Posterior vena cava (tissue), 2 donors: ENCODE measurements around the gene SGCA. TPM values are rescaled to one million over a fixed set of nuclear protein-coding genes. Genes with fewer than 3 reads are reported as not detected.
A peak's percentile ranks its signal among the peaks of the same experiment; 100 is the strongest.

Source experiments
- DNase-seq: peaks from one replicate; pipeline ENCODE4 v3.0.0-alpha.2; 2020; ENCODE audit warnings: low spot score
- intact Hi-C, 2 donors: fragments of 100-400 bp; cut with DNase I; formaldehyde crosslinking; loops; one replicate each; pipeline versions ENCODE4 v1.14.1 to v1.14.2; 2022 to 2023
- long read RNA-seq, 2 donors: library from polyadenylated mRNA; unstranded; transcript quantifications; one replicate each; pipeline ENCODE4 v2.0.0, GENCODE V29; 2020 to 2021
- total RNA-seq, 2 donors: library from RNA; stranded (reverse); fragmentation: NEBNext Ultra II Directional; extraction: Animal tissue kit (Norgen Biotek cat#: 25700); gene quantifications; one replicate each; pipeline ENCODE4 v1.2.1, GENCODE V29; 2021
- donor health status: DM: yes; HTN: yes; CAD: no.
- donor health status: DM: yes; HTN: yes; CAD: no.

The SGCA gene
- total RNA-seq: 10 to 100 TPM; 87.9 to 99.0 TPM
- long read RNA-seq, donor 1, transcript SGCA-201 (10 exons, 1,432 nt): minor isoform, 14 of 42 reads
- long read RNA-seq, donor 1, transcript SGCA-202 (8 exons, 1,057 nt): major isoform, 15 of 42 reads
- long read RNA-seq, donor 1, partial matches to known transcripts: 7 of 42 reads
- long read RNA-seq, donor 1, other reads (novel, unspliced or antisense): 6 of 42 reads
- long read RNA-seq, donor 2, transcript SGCA-202 (8 exons, 1,057 nt): minor isoform, 63 of 499 reads
- long read RNA-seq, donor 2, transcript SGCA-201 (10 exons, 1,432 nt): major isoform, 286 of 499 reads
- long read RNA-seq, donor 2, partial matches to known transcripts: 55 of 499 reads
- long read RNA-seq, donor 2, other reads (novel, unspliced or antisense): 95 of 499 reads

DNA sequence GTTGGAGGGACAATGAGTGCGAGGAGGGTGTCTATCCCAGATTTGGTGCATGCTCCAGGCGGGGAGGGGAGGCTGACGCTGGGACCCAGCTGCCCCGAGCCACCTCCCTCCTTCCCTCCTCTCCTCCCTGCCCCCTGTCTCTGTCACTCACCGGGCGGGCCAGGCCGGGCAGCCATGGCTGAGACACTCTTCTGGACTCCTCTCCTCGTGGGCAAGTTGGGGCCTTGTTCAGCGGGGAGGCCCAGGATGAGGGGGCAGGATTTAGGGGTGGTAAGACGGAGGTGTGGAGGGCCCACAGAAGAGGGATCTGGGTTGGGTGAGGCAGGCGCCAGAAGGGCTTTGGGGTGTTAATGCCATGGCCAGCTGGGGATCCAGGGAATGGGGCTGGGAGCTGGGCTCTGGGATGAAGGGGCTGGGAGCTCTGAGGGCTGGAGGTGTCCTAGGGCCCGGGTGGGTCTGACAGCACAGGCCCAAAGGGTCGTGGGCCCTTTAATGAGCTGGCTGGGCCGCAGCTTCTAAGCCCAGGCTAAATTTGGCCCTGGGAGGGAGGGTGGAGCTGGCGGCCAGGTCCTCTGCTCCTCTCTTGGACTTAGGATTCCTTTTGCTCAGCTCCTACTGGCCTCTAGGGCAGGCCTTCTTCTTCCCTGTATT, at the start of gene SGCA:
Gene SGCA, plus strand, starts transcription at position 139 of the 651 bp plus-strand sequence. Its CDS starts 36 bp downstream, at position 175.
- peak; percentile 86 for DNase-seq
- intact Hi-C loops: loop anchor here in 1 of 2 donors (10.0 kb wide), 1 partner anchor 51 kb away; no protein-coding TSS in a partner anchor

GRCh38 chr17:50117202-50118051, 48.4 kb upstream of the SGCA start:
- intact Hi-C loops: loop anchor here in 1 of 2 donors (10.0 kb wide), 2 partner anchors 47 to 177 kb away; partner anchors contain the start of gene SGCA

GRCh38 chr17:50118076-50118827, 47.6 kb upstream of the SGCA start:
- DNase-seq: no peak

More at GRCh38 chr17:50117202-50118051, 48.4 kb upstream of the SGCA start:
- no peak for DNase-seq

DNA sequence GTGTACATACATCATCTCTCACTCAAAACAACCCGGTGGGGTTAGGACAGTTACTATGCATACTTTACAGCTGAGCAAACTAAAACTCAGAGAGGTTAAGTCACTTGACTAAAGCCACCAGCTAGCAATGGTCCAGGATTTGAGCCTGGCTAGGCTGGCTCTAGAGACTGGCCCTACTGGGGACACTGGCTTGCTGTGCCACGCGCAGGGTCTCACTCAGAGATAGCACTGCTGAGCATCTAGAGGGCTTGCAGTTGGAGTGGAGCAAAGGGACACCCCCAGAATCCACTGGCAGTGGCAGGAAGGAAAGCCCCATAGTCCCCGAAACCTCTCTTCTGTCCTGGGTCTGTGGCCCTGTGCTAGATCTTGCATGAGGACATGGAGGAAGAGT, 47.0 kb upstream of the SGCA start:
- DNase-seq: no peak
- intact Hi-C loops: loop anchor here (1.0 to 10.0 kb wide), 3 partner anchors 18 to 176 kb away; partner anchors contain the start of gene SGCA (in 1 of the 2)

More at GRCh38 chr17:50118076-50118827, 47.6 kb upstream of the SGCA start:
- intact Hi-C loops: loop anchor here in 1 of 2 donors (10.0 kb wide), 2 partner anchors 47 to 177 kb away; partner anchors contain the start of gene SGCA

- DNase-seq: no peak
- intact Hi-C loops: loop anchor here in 1 of 2 donors (10.0 kb wide), 1 partner anchor 174 kb away; no protein-coding TSS in a partner anchor
These were observed 45.1 kb upstream of the SGCA start for GRCh38 chr17:50120475-50121253.

GRCh38 chr17:50122945-50123344, 42.9 kb upstream of the SGCA start:
- DNase-seq: no peak
- intact Hi-C loops: loop anchor here in 1 of 2 donors (10.0 kb wide), 1 partner anchor 172 kb away; no protein-coding TSS in a partner anchor

DNA sequence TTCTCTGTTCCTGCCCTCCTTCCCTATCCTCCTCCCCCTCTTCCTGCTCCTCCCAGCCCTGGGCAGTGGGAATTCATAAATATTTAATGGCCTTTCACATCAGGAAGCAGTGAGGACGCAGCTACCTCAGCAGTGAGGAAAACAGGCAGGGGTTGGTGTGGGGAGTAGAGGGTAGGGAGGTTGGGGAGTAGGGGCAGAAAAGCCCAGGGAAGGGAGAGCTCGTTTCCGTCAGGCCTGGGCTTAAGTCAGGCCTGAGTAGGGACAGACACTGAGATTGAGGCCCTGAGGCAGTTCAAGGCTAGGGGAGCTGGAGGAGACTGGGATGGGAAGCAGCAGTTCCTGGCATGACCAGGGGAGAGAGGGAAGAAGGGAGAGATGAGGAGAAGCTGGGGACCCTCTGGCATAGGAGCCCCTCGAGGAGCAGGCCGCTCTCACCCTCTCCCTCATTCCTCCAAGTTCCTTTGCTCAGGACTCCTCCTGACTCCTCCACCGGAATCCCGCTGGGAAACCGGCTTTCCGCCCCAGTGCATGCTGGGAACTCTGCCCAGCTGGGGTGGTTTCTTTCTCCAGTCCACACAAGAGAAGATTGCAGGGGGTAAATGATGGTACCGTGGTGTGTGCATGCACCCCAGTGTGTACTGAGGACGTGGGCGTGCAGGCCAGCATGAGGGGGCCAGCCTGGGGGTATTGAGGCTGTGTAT, 42.0 kb upstream of the SGCA start:
- intact Hi-C loops: loop anchor here in 1 of 2 donors (10.0 kb wide), 1 partner anchor 171 kb away; no protein-coding TSS in a partner anchor

GRCh38 chr17:50125420-50125997, 40.3 kb upstream of the SGCA start:
- no peak for DNase-seq
- intact Hi-C loops: loop anchor here in 1 of 2 donors (10.0 kb wide), 1 partner anchor 169 kb away; no protein-coding TSS in a partner anchor

More for the DNA sequence above, 42.0 kb upstream of the SGCA start:
- no peak for DNase-seq

- DNase-seq: no peak
- intact Hi-C loops: loop anchor here in 1 of 2 donors (10.0 kb wide), 1 partner anchor 167 kb away; no protein-coding TSS in a partner anchor
These were observed 38.0 kb upstream of the SGCA start for GRCh38 chr17:50127697-50128361.

GRCh38 chr17:50128441-50129352, 37.1 kb upstream of the SGCA start:
- DNase-seq: no peak
- intact Hi-C loops: loop anchor here in 1 of 2 donors (10.0 kb wide), 1 partner anchor 166 kb away; no protein-coding TSS in a partner anchor

DNA sequence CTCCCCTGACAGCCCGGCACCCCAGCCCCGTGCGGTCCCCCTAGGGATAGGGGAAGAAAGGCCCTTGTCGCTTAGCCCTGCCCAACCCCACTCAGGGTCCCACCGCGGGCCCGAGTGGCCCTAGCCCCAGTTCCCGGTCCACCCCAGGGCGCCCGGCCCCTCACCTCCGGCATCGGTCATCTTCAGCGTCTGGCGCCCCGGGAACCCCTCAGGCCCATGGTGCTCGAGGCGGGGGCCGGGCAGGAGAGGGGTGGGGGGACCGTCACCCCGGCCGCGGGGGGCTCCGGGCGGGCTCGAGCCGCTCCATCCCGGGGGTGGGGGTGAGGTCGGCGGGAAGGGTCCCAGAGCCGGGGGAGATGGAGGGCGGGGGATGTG, 36.5 kb upstream of the SGCA start:
- intact Hi-C loops: loop anchor here in 1 of 2 donors (10.0 kb wide), 1 partner anchor 165 kb away; no protein-coding TSS in a partner anchor

GRCh38 chr17:50129728-50130558, 35.9 kb upstream of the SGCA start, which contains the start of gene SAMD14:
TSS of gene SAMD14 (minus strand) at chr17:50130160. CDS start at chr17:50124959, 5,201 bp downstream.
- intact Hi-C loops: loop anchor here in 1 of 2 donors (2.0 to 10.0 kb wide), 2 partner anchors 29 to 165 kb away; no protein-coding TSS in a partner anchor
- DNase-seq: peak; percentile 86

More for the DNA sequence above, 36.5 kb upstream of the SGCA start:
- DNase-seq: no peak

DNA sequence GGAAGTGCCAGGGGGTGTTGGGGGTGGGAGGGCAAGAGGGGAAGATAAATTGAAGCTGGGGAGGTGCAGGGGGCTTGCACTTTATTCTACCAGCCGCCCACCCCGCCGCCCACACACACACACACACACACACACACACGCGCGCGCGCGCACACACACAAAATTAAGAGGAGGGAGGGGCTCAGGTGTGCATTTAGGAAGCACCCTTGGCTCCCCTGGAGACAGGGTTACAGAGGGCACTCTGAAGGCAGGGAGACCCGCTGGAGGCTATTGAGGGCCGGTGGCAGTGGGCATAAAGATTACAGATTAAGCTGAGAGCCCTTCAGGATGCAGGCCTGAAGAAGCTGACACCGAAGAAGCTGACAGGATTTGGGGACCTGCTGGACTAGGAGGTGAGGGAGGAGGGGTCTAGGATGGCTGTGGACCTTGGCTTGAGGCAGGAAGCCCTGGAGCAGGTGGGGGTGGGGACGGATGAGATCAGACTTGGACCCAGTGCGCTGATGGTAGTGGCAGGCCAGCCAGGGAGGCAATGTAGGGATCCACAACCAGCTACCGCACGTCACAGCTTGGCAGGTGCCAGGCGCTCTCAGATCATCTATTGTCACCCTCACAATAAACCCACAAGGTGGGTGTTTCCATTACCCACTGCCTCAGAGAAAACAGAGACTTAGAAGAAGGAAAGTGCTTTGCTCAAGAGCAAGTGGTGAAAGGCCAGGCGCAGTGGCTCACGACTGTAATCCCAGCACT, 35.1 kb upstream of the SGCA start:
- DNase-seq: no peak
- intact Hi-C loops: loop anchor here in 1 of 2 donors (2.0 kb wide), 1 partner anchor 30 kb away; no protein-coding TSS in a partner anchor
